Ovary (tissue), 9 donors: ENCODE data around the gene WASF3. TPM values are rescaled to one million over a fixed set of nuclear protein-coding genes. Genes with fewer than 3 reads are reported as not detected.
A peak's percentile ranks its signal among the peaks of the same experiment; 100 is the strongest.

ENCODE experiments used
- DNase-seq, 5 donors: peaks; one replicate each; pipeline ENCODE4 v3.0.0-alpha.2; 2019 to 2020
- H3K27ac ChIP-seq, 2 donors: fragments of 200-600 bp; one replicate each; pipeline versions ENCODE4 v1.5.1 to v1.8.0; 2019 to 2022
- H3K27me3 ChIP-seq: fragments of 200-600 bp; one replicate; pipeline ENCODE4 v1.8.0; 2022
- H3K36me3 ChIP-seq: fragments of 200-600 bp; sonication (generic); one replicate; pipeline ENCODE4 v1.5.1; 2019
- H3K4me1 ChIP-seq: one replicate; pipeline ENCODE4 v1.8.1; 2013; ENCODE audit warnings: mild to moderate bottlenecking, moderate library complexity; ENCODE audit not compliant: insufficient read depth
- H3K4me3 ChIP-seq: fragments of 200-600 bp; sonication (generic); one replicate; pipeline ENCODE4 v1.5.1; 2017
- H3K9me3 ChIP-seq, 2 donors: fragments of 200-600 bp in 1 of 2; sonication (generic) in 1 of 2; one replicate each; pipeline versions ENCODE4 v1.5.1 to v1.8.1; 2013 to 2019; ENCODE audit warnings: mild to moderate bottlenecking in 1 of 2, moderate library complexity in 1 of 2
- CTCF ChIP-seq, 3 donors: fragments of 450-650 bp in 2 of 3; fragments of 200-600 bp in 1 of 3; IDR thresholded peaks; one replicate each; pipeline versions ENCODE4 v1.5.1 to v1.8.0; 2016 to 2022; ENCODE audit warnings: antibody characterized with exemption in 3 of 3, mild to moderate bottlenecking in 1 of 3
- EP300 ChIP-seq: sonication (generic); formaldehyde crosslinking; IDR thresholded peaks from one replicate; pipeline ENCODE4 v1.6.1; 2017; ENCODE audit warnings: antibody characterized with exemption
- POLR2A ChIP-seq: fragments of 450-650 bp; IDR thresholded peaks from one replicate; pipeline ENCODE4 v1.6.1; 2017; ENCODE audit warnings: antibody characterized with exemption, mild to moderate bottlenecking, moderate library complexity
- WGBS, 3 donors: extraction: QIAGEN DNeasy Blood & Tissue Kit in 1 of 3; methylation state at CpG; one replicate each; pipeline versions ENCODE4 v1.1.5 to v1.1.7; 2013 to 2017; 5-methylcytosine and 5-hydroxymethylcytosine counted together
- intact Hi-C, 4 donors: fragments of 100-400 bp; cut with DNase I; formaldehyde crosslinking; loops; one replicate each; pipeline versions ENCODE4 v1.11.0 to v1.15.1; 2022 to 2023
- polyA plus RNA-seq, 2 donors: library from polyadenylated mRNA; stranded (reverse); fragments of 200-250 nt in 1 of 2; fragments of 350-450 nt in 1 of 2; fragmentation: Illumina TruSeq in 1 of 2; extraction: RNeasy Lipid Tissue Mini Kit (QIAGEN cat#74804) in 1 of 2; gene quantifications; one replicate each; pipeline ENCODE4 v1.2.3, GENCODE V29; 2013 to 2014
- total RNA-seq, 7 donors: library from RNA; depleted of rRNA in 2 of 7; stranded (reverse); fragments of >200 nt in 2 of 7; fragmentation: NEBNext Ultra II Directional in 3 of 7; extraction: Animal tissue kit (Norgen Biotek cat#: 25700) in 3 of 7; gene quantifications; one replicate each; pipeline versions ENCODE4 v1.1.0 to v1.2.4, GENCODE V29; 2016 to 2023
- donor health status: DM: no; HTN: no; CAD: no; lungs with moderate emphysema.
- donor health status: DM: no; HTN: no; CAD: no.
- donor health status: Bipolar disorder and iron deficiency.
- donor health status: DM: yes; HTN: yes; CAD: no.
- donor health status: DM: no; HTN: no; CAD: no.
- donor health status: DM: yes; HTN: yes; CAD: no.

The WASF3 gene
- total and polyA plus RNA-seq, 9 donors = 11.5 to 37.1 (median 33.7) TPM

DNA sequence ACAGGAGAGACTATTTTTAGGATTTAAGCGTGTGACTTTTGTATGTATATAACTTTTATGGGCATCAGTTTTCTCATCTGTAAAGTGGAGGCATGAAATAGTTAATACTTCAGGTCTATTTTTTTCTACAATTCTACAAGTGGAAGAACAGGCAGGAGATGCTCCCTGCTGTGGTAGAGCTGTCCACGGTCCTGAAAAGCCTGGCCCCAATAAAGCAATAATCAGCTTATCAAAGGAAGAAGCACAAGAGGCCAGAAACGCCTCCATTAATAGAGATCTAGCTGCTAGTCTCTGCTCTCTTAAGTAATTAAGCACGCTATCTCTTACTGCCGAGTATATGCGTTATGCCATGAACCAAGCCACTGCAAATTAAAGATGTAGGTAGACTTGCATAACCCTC lies 28.0 kb upstream of the WASF3 start:
- DNase-seq = peak in 4 of 5 donors; percentile 16 to 45 (median 32)
- no peak overlapping the region for H3K27ac ChIP-seq
- no peak for TF ChIP-seq POLR2A
- no peak for TF ChIP-seq CTCF (IDR thresholded peaks at IDR 0.05)
- no peak for TF ChIP-seq EP300
- no peaks in the 10 kb centered on the region for H3K27me3 ChIP-seq
- no peaks in the 10 kb centered on the region for H3K36me3 ChIP-seq
- H3K4me3 ChIP-seq = no peak overlapping the region
- intact Hi-C loops = no loop called here
- H3K4me1 ChIP-seq = no peaks in the 10 kb centered on the region
- WGBS, 3 donors = 7 to 20% (median 7%) methylated on average over 6 of the region's 6 CpGs
- H3K9me3 ChIP-seq = no peaks in the 10 kb centered on the region

DNA sequence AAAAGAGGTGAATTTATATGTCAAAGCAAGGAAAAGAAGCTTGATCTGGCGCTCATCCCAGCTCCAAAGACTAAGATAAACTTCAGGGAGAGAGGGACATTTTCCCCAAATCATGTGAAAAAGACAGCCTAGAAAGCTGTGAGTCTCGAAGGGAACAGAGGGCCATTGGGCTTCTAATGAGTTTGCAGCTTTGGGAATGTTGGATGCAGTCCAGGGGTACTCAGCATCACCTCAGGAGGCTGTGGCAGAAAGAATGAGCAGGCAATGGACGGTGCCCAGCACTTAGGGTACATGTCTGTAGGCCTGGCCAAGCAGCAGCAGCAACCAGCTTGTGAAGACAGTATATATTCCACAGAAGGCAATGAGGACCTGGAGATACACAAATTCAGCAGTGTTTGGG lies 25.7 kb upstream of the WASF3 start:
- Histone ChIP-seq H3K9me3 (no peaks in the 10 kb centered on the region), H3K27ac (no peak overlapping the region), H3K4me1 (no peaks in the 10 kb centered on the region), H3K4me3 (no peak overlapping the region), H3K36me3 (no peaks in the 10 kb centered on the region), H3K27me3 (no peaks in the 10 kb centered on the region)
- intact Hi-C loops = loop anchor here in 1 of 4 donors (10.0 kb wide), 1 partner anchor 123 kb away; no protein-coding TSS in a partner anchor
- no peak for DNase-seq
- WGBS, 3 donors = 47 to 53% (median 50%) methylated on average over 3 of the region's 3 CpGs
- TF ChIP-seq CTCF (IDR thresholded peaks at IDR 0.05) (no peak), EP300 (no peak), POLR2A (no peak)

GRCh38 chr13:26534036-26534726 lies 23.3 kb upstream of the WASF3 start:
- Histone ChIP-seq H3K4me1 (no peaks in the 10 kb centered on the region), H3K36me3 (no peaks in the 10 kb centered on the region), H3K9me3 (no peaks in the 10 kb centered on the region), H3K4me3 (no peak overlapping the region), H3K27me3 (no peaks in the 10 kb centered on the region), H3K27ac (no peak overlapping the region)
- no peak for DNase-seq
- WGBS, 3 donors = 81 to 84% (median 84%) methylated on average over 8 to 9 of the region's 9 CpGs
- TF ChIP-seq POLR2A (no peak), CTCF (IDR thresholded peaks at IDR 0.05) (no peak), EP300 (no peak)
- intact Hi-C loops = loop anchor here in 1 of 4 donors (10.0 kb wide), 1 partner anchor 121 kb away; no protein-coding TSS in a partner anchor

- TF ChIP-seq POLR2A (no peak), CTCF (IDR thresholded peaks at IDR 0.05) (no peak), EP300 (no peak)
- Histone ChIP-seq H3K9me3 (no peaks in the 10 kb centered on the region), H3K27me3 (no peaks in the 10 kb centered on the region), H3K36me3 (no peaks in the 10 kb centered on the region), H3K4me1 (no peaks in the 10 kb centered on the region), H3K4me3 (no peak overlapping the region), H3K27ac (no peak overlapping the region)
- no peak for DNase-seq
- intact Hi-C loops = loop anchor here in 1 of 4 donors (10.0 kb wide), 1 partner anchor 116 kb away; no protein-coding TSS in a partner anchor
- WGBS, 3 donors = 54 to 60% (median 54%) methylated on average over 10 of the region's 10 CpGs
These were observed 18.8 kb upstream of the WASF3 start for GRCh38 chr13:26538363-26539317.
